NCI-H524 (cell line): ENCODE results near the gene ETV3.
A peak's percentile ranks its signal among the peaks of the same experiment; 100 is the strongest.

ENCODE experiments used
- DNase-seq, 2 experiments: peaks; one replicate each; lab custom pipeline; 2025; lab: John Stamatoyannopoulos, UW

The ETV3 gene

GRCh38 chr1:157091186-157091585 lies 47.0 kb downstream of the ETV3 start:
- DNase-seq, result no peak

- DNase-seq, result no peak
Measured at GRCh38 chr1:157090771-157091170, 47.4 kb downstream of the ETV3 start.

GRCh38 chr1:157090196-157090647 lies 48.0 kb downstream of the ETV3 start:
- DNase-seq, result peak; percentile 56 to 74

- no peak for DNase-seq
Measured at GRCh38 chr1:157089789-157090188, 48.4 kb downstream of the ETV3 start.

- no peak for DNase-seq
Measured at GRCh38 chr1:157088607-157089006, 49.6 kb downstream of the ETV3 start.

- DNase-seq, result no peak
Measured at GRCh38 chr1:157087030-157087429, 51.2 kb downstream of the ETV3 start.

- DNase-seq, result no peak
Measured at GRCh38 chr1:157086299-157086698, 51.9 kb downstream of the ETV3 start.

GRCh38 chr1:157085421-157085820 lies 52.8 kb downstream of the ETV3 start:
- DNase-seq, result no peak

- no peak for DNase-seq
Measured at GRCh38 chr1:157084720-157085119, 53.5 kb downstream of the ETV3 start.

GRCh38 chr1:157081707-157082106 lies 56.5 kb downstream of the ETV3 start:
- no peak for DNase-seq

- no peak for DNase-seq
Measured at GRCh38 chr1:157080714-157081113, 57.5 kb downstream of the ETV3 start.

- DNase-seq, result no peak
Measured at GRCh38 chr1:157077394-157077793, 60.8 kb downstream of the ETV3 start.

GRCh38 chr1:157073944-157074685 lies 64.1 kb downstream of the ETV3 start:
- peak; percentile 45 to 72 for DNase-seq
